GM12878 (cell line): Measurements from ENCODE around the gene ADAMTS3. TPM values are rescaled to one million over a fixed set of nuclear protein-coding genes. Genes with fewer than 3 reads are reported as not detected.

Source experiments
- ATAC-seq: fragments of 200-7000 bp; cut with Tn5 transposase; 3 replicates; pipeline ENCODE4 v1.9.1; 2020; ENCODE audit warnings: mild to moderate bottlenecking, moderate library complexity
- BruUV-seq: library from RNA; stranded (reverse); fragments of 400-500 nt; replicated peaks from 2 replicates; lab custom pipeline; 2021; lab: Mats Ljungman, UMichigan
- CTCF ChIA-PET: fragments of 300-600 bp; sonication (Branson Sonifier 250); formaldehyde crosslinking; extraction: SDS; loops from one replicate; lab custom pipeline; 2021; ENCODE audit warnings: inconsistent platforms; lab: Yijun Ruan, JAX
- POLR2A ChIA-PET: fragments of 350-600 bp; formaldehyde crosslinking; extraction: SDS; loops from one replicate; lab custom pipeline; 2021; ENCODE audit warnings: inconsistent platforms; lab: Charles Lee
- RAD21 ChIA-PET: fragments of 300-600 bp; sonication (Branson Sonifier 250); formaldehyde crosslinking; loops from one replicate; lab custom pipeline; 2023; ENCODE audit warnings: antibody characterized with exemption; ENCODE audit not compliant: unreplicated experiment; lab: Charles Lee
- SMC1A ChIA-PET: fragments of 300-600 bp; sonication (Branson Sonifier 250); formaldehyde crosslinking; loops from one replicate; lab custom pipeline; 2023; ENCODE audit not compliant: unreplicated experiment, uncharacterized antibody; lab: Charles Lee
- DNase-seq: peaks from one replicate; pipeline ENCODE4 v3.0.0-alpha.2; 2011; ENCODE audit warnings: low read depth, low spot score
- FAIRE-seq: peaks from 3 replicates; lab custom pipeline; 2011; peaks lifted over from hg19 to GRCh38; lab: Jason Lieb, UNC
- H2AFZ ChIP-seq: 2 replicates; pipeline ENCODE4 v1.6.0; 2011; ENCODE audit warnings: low read depth, low read length, control low read depth; ENCODE audit not compliant: control insufficient read depth
- H3K27ac ChIP-seq: 2 replicates; pipeline ENCODE4 v1.5.1; 2011; ENCODE audit warnings: control low read depth; ENCODE audit not compliant: control insufficient read depth, insufficient read depth
- H3K27me3 ChIP-seq, 2 experiments: replicated peaks in 1 of 2; 2 replicates each; pipeline versions ENCODE4 v1.6.0 to v1.6.1; 2011; ENCODE audit warnings: low read length in 1 of 2; ENCODE audit not compliant: control insufficient read depth in 2 of 2, insufficient read depth in 2 of 2
- H3K36me3 ChIP-seq, 2 experiments: 2 replicates each; pipeline ENCODE4 v1.5.1; 2011; ENCODE audit warnings: low read length in 1 of 2; ENCODE audit not compliant: control insufficient read depth in 2 of 2, insufficient read depth in 2 of 2
- H3K4me1 ChIP-seq: 2 replicates; pipeline ENCODE4 v1.6.1; 2011; ENCODE audit warnings: mild to moderate bottlenecking, low read length, moderate library complexity, mixed read lengths; ENCODE audit not compliant: control insufficient read depth, insufficient read depth
- H3K4me2 ChIP-seq: 2 replicates; pipeline ENCODE4 v1.6.0; 2011; ENCODE audit warnings: control low read depth; ENCODE audit not compliant: control insufficient read depth, insufficient read depth
- H3K4me3 ChIP-seq: fragments of 200-600 bp; sonication (generic); 2 replicates; pipeline ENCODE4 v1.5.1; 2016
- H3K79me2 ChIP-seq: 2 replicates; pipeline ENCODE4 v1.6.0; 2011; ENCODE audit warnings: low read length; ENCODE audit not compliant: control insufficient read depth, insufficient read depth
- H3K9ac ChIP-seq: 2 replicates; pipeline ENCODE4 v1.8.0; 2011; ENCODE audit warnings: low read length, control low read depth, mixed read lengths; ENCODE audit not compliant: control insufficient read depth, insufficient read depth
- H3K9me3 ChIP-seq: replicated peaks from 3 replicates; pipeline ENCODE4 v1.5.1; 2011; ENCODE audit warnings: mild to moderate bottlenecking, low read length; ENCODE audit not compliant: control insufficient read depth, insufficient read depth
- H4K20me1 ChIP-seq: 2 replicates; pipeline ENCODE4 v1.6.0; 2011; ENCODE audit not compliant: control insufficient read depth, insufficient read depth
- ATF7 ChIP-seq: fragments of 450-650 bp; IDR thresholded peaks from 2 replicates; pipeline ENCODE4 v1.6.1; 2016; ENCODE audit warnings: low read depth, mild to moderate bottlenecking
- BACH1 ChIP-seq: fragments of 450-650 bp; IDR thresholded peaks from 2 replicates; pipeline ENCODE4 v1.6.1; 2017; ENCODE audit warnings: mild to moderate bottlenecking, borderline replicate concordance
- BCL11A ChIP-seq: IDR thresholded peaks from 2 replicates; pipeline ENCODE4 v1.6.1; 2011; ENCODE audit warnings: low read depth, low read length
- CBX5 ChIP-seq: sonication (generic); IDR thresholded peaks from 2 replicates; pipeline ENCODE4 v1.6.1; 2016; ENCODE audit warnings: low read depth, moderate library complexity, mild to moderate bottlenecking, inconsistent platforms
- ETV6 ChIP-seq, 2 experiments: fragments of 450-650 bp in 1 of 2; IDR thresholded peaks in 1 of 2; conservative IDR thresholded peaks in 1 of 2; 2 replicates each; pipeline ENCODE4 v1.6.1; 2014; ENCODE audit warnings: antibody characterized with exemption in 1 of 2, borderline replicate concordance in 1 of 2, low read depth in 1 of 2, mild to moderate bottlenecking in 1 of 2, moderate library complexity in 1 of 2
- IRF5 ChIP-seq: fragments of 450-650 bp; IDR thresholded peaks from 2 replicates; pipeline ENCODE4 v1.6.1; 2017; ENCODE audit warnings: borderline replicate concordance
- MYB ChIP-seq: fragments of 150-350 bp; IDR thresholded peaks from 2 replicates; pipeline ENCODE4 v1.6.1; 2014; ENCODE audit warnings: mild to moderate bottlenecking, low read depth, low read length, borderline replicate concordance
- NFXL1 ChIP-seq: fragments of 450-650 bp; IDR thresholded peaks from 2 replicates; pipeline ENCODE4 v1.6.1; 2017; ENCODE audit warnings: antibody characterized with exemption, mild to moderate bottlenecking, borderline replicate concordance
- RAD51 ChIP-seq: fragments of 450-650 bp; IDR thresholded peaks from 2 replicates; pipeline ENCODE4 v1.6.1; 2016; ENCODE audit warnings: moderate library complexity, mild to moderate bottlenecking, inconsistent platforms
- RELA ChIP-seq: fragments of 450-650 bp; IDR thresholded peaks from 2 replicates; pipeline ENCODE4 v1.8.0; 2014; ENCODE audit warnings: borderline replicate concordance; ENCODE audit not compliant: partially characterized antibody
- SMAD5 ChIP-seq: IDR thresholded peaks from 2 replicates; pipeline ENCODE4 v1.6.1; 2016; ENCODE audit warnings: antibody characterized with exemption, low read depth
- USF1 ChIP-seq: IDR thresholded peaks from 2 replicates; pipeline ENCODE4 v1.6.1; 2011; ENCODE audit warnings: borderline replicate concordance, low read depth, mild to moderate bottlenecking, moderate library complexity, mixed read lengths, low read length; ENCODE audit not compliant: insufficient read depth; ENCODE audit errors: extremely low read length
- ZBED1 ChIP-seq: IDR thresholded peaks from 2 replicates; pipeline ENCODE4 v1.6.1; 2016; ENCODE audit warnings: borderline replicate concordance
- ZNF217 ChIP-seq: fragments of 450-650 bp; IDR thresholded peaks from 2 replicates; pipeline ENCODE4 v1.6.1; 2017; ENCODE audit warnings: antibody characterized with exemption, mild to moderate bottlenecking
- WGBS: methylation state at CpG from one replicate; pipeline ENCODE4 v1.1.6; 2016; ENCODE audit warnings: low lambda C conversion rate; ENCODE audit not compliant: insufficient replicate concordance, insufficient coverage; ENCODE audit errors: missing lambda C conversion rate; 5-methylcytosine and 5-hydroxymethylcytosine counted together
- in situ Hi-C: fragments of 300-500 bp; cut with MboI; formaldehyde crosslinking; loops from 9 replicates; pipeline ENCODE4 v1.14.3; 2018; ENCODE audit warnings: mixed read lengths
- intact Hi-C: fragments of 100-400 bp; cut with micrococcal nuclease; formaldehyde crosslinking; loops from one replicate; pipeline ENCODE4 v1.14.2; 2022; ENCODE audit not compliant: unreplicated experiment
- polyA plus RNA-seq, 11 experiments: library from polyadenylated mRNA; depleted of rRNA in 4 of 11; unstranded in 6 of 11; stranded (reverse) in 5 of 11; fragments of >200 nt; fragmentation: Nextera tagmentation in 4 of 11; fragmentation: Illumina TruSeq in 1 of 11; extraction: Ambion mirVana in 4 of 11; extraction: Trizol in 1 of 11; gene quantifications; 1 replicate in 1 of 11; 2 replicates in 10 of 11; pipeline versions ENCODE4 v1.2.1 to v1.2.3, GENCODE V29; 2011 to 2016; ENCODE audit warnings: inconsistent platforms in 2 of 11, missing spikeins in 2 of 11, low read depth in 1 of 11
- total RNA-seq, 4 experiments: library from RNA; depleted of rRNA in 3 of 4; stranded (reverse); fragments of >200 nt in 3 of 4; fragmentation: Illumina TruSeq in 1 of 4; extraction: Trizol in 1 of 4; gene quantifications; 2 replicates each; pipeline versions ENCODE4 v1.2.1 to v1.2.3, GENCODE V29; 2013 to 2021

ADAMTS3 gene
- total and polyA plus RNA-seq, 10 of the 15 experiments (the other 5 are each of a cell fraction or from before 2014, with no cell fraction given), result under 0.01 to 0.07 (median 0.02) TPM; not detected in 6

- no peak for TF ChIP-seq RAD51
Measured at GRCh38 chr4:72606751-72607150, 37.7 kb upstream of the ADAMTS3 start (continued).

GRCh38 chr4:72604324-72604723 is 35.3 kb upstream of the ADAMTS3 start:
- WGBS, result 21% methylated on average over 2 of the region's 2 CpGs
- no peak overlapping the region for H3K9ac ChIP-seq
- DNase-seq (no peak), ATAC-seq (no peak)
- TF ChIP-seq ZBED1 (no peak), NFXL1 (no peak), IRF5 (no peak), ETV6 (conservative IDR thresholded peaks at IDR 0.05 in 1 of 2, IDR thresholded peaks at IDR 0.05 in 1 of 2; ENCODE audit: borderline replicate concordance in 1 of 2, low read depth in 1 of 2) (no peak), ZNF217 (no peak), ATF7 (no peak), BACH1 (no peak), USF1 (no peak), CBX5 (no peak), BCL11A (no peak), RELA (no peak), SMAD5 (no peak), MYB (no peak)
- TF ChIP-seq, all 136 proteins: peak for 0
- ChIA-PET CTCF (no interaction called here), SMC1A (interaction anchor here (1.4 kb wide), 1 partner anchor 10 kb away, joined by 4 read pairs; no protein-coding TSS in a partner anchor), POLR2A (no interaction called here), RAD21 (interaction anchor here (0.6 kb wide), 1 partner anchor 94 kb away, joined by 4 read pairs; no protein-coding TSS in a partner anchor)
- intact Hi-C loops (no loop called here), in situ Hi-C loops (no loop called here)
- no peak overlapping the region for H2AFZ ChIP-seq
- no peak overlapping the region for H3K4me3 ChIP-seq
- no peak for FAIRE-seq
- H3K79me2 ChIP-seq, result no peaks in the 10 kb centered on the region
- H3K27me3 ChIP-seq, result no peaks in the 10 kb centered on the region
- H3K4me2 ChIP-seq, result no peak overlapping the region
- no TSS peak for BruUV-seq
- no peaks in the 10 kb centered on the region for H3K36me3 ChIP-seq
- no peaks in the 10 kb centered on the region for H4K20me1 ChIP-seq
- no peak overlapping the region for H3K27ac ChIP-seq
- no peaks in the 10 kb centered on the region for H3K9me3 ChIP-seq
- H3K4me1 ChIP-seq, result no peaks in the 10 kb centered on the region
